Adrenal gland (tissue), 12 donors: ENCODE measurements around the gene TACR1. TPM values are rescaled to one million over a fixed set of nuclear protein-coding genes. Genes with fewer than 3 reads are reported as not detected.

ENCODE experiments used
- DNase-seq, 7 donors: peaks; one replicate each; pipeline ENCODE4 v3.0.0-alpha.2; 2019 to 2020
- H3K27ac ChIP-seq, 5 donors: fragments of 200-600 bp; sonication (generic) in 4 of 5; 1 replicate in 3 of 5; 2 replicates in 2 of 5; pipeline versions ENCODE4 v1.5.1 to v1.8.0; 2016 to 2020; ENCODE audit warnings: mild to moderate bottlenecking in 1 of 5
- H3K27me3 ChIP-seq: fragments of 200-600 bp; 2 replicates; pipeline ENCODE4 v1.8.0; 2021
- H3K36me3 ChIP-seq, 2 donors: fragments of 200-600 bp; replicated peaks in 1 of 2; 1 replicate in 1 of 2; 2 replicates in 1 of 2; pipeline versions ENCODE4 v1.5.1 to v1.8.0; 2018 to 2022
- H3K4me1 ChIP-seq, 2 donors: fragments of 200-600 bp; replicated peaks in 1 of 2; 1 replicate in 1 of 2; 2 replicates in 1 of 2; pipeline versions ENCODE4 v1.5.1 to v1.8.0; 2018 to 2021
- H3K4me3 ChIP-seq, 4 donors: fragments of 200-600 bp; sonication (generic) in 3 of 4; one replicate each; pipeline ENCODE4 v1.5.1; 2016 to 2018
- H3K9me3 ChIP-seq, 3 donors: fragments of 200-600 bp; sonication (generic) in 1 of 3; replicated peaks in 1 of 3; 1 replicate in 2 of 3; 2 replicates in 1 of 3; pipeline versions ENCODE4 v1.5.1 to v1.8.0; 2016 to 2021
- POLR2A ChIP-seq, 2 donors: fragments of 450-650 bp; IDR thresholded peaks; one replicate each; pipeline ENCODE4 v1.6.1; 2017; ENCODE audit warnings: antibody characterized with exemption in 2 of 2, mild to moderate bottlenecking in 2 of 2, moderate library complexity in 1 of 2
- WGBS, 4 donors: extraction: QIAGEN DNeasy Blood & Tissue Kit in 2 of 4; methylation state at CpG; one replicate each; pipeline versions ENCODE4 v1.1.5 to v1.1.7; 2013 to 2017; 5-methylcytosine and 5-hydroxymethylcytosine counted together
- intact Hi-C, 2 donors: fragments of 100-400 bp; cut with DNase I; formaldehyde crosslinking; loops; one replicate each; pipeline versions ENCODE4 v1.14.1 to v1.15.0; 2022 to 2023
- polyA plus RNA-seq, 3 donors: library from polyadenylated mRNA; stranded (reverse); fragments of 200-250 nt in 2 of 3; fragments of 350-450 nt in 1 of 3; fragmentation: Illumina TruSeq in 1 of 3; extraction: RNeasy Lipid Tissue Mini Kit (QIAGEN cat#74804) in 1 of 3; gene quantifications; one replicate each; pipeline ENCODE4 v1.2.3, GENCODE V29; 2013 to 2014
- total RNA-seq, 9 donors: library from RNA; depleted of rRNA in 4 of 9; stranded (reverse); fragments of >200 nt in 4 of 9; fragments of 120-200 nt in 1 of 9; fragmentation: NEBNext Ultra II Directional in 1 of 9; extraction: Animal tissue kit (Norgen Biotek cat#: 25700) in 1 of 9; gene quantifications; one replicate each; pipeline versions ENCODE4 v1.1.0 to v1.2.4, GENCODE V29; 2013 to 2023
- TF ChIP-seq, protein P1 (sequence below), 6 experiments: fragments of 450-650 bp in 4 of 6; fragments of 200-600 bp in 2 of 6; sonication (generic) in 1 of 6; IDR thresholded peaks; 1 replicate in 5 of 6; 2 replicates in 1 of 6; pipeline versions ENCODE4 v1.5.1 to v1.8.0; 2016 to 2021; ENCODE audit warnings: antibody characterized with exemption in 6 of 6, mild to moderate bottlenecking in 2 of 6, moderate library complexity in 1 of 6
- donor health status: healthy with polysubstance abuse.
- donor health status: Bipolar disorder and iron deficiency.
- donor health status: DM: yes; HTN: yes; CAD: no.
- donor health status: DM: no; HTN: no; CAD: no.
- donor health status: DM: no; HTN: no; CAD: no.
- donor health status: DM: yes; HTN: yes; CAD: no.

The TACR1 gene
- total and polyA plus RNA-seq, 12 donors = 0.15 to 1.9 (median 0.41) TPM; not detected in 1

DNA sequence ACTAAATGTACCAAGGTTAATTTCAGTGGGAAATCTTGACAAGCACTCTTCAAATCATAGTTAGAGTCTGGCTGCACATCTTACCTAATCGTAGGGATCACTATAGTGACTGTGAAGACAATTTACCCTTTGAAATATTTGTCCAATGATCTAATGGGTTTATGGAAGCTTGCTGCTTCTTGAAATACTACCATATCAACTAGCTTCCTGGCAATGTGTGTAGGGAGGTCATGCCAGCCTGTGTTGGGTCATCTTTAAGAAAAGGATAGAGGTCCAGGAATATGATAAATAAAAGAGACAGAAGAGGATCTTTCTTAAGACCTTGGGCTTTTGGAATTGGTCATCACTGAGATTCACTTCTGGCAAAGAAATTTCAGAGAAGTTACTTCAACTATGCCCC lies 156.5 kb downstream of the TACR1 start:
- DNase-seq = no peak
- Histone ChIP-seq H3K9me3 (no peaks in the 10 kb centered on the region), H3K27me3 (no peaks in the 10 kb centered on the region), H3K4me3 (no peak overlapping the region), H3K4me1 (peaks cover 0 to 10% of the 10 kb centered on the region in 2 donors), H3K36me3 (no peaks in the 10 kb centered on the region), H3K27ac (no peak overlapping the region)
- TF ChIP-seq, protein P1, sequence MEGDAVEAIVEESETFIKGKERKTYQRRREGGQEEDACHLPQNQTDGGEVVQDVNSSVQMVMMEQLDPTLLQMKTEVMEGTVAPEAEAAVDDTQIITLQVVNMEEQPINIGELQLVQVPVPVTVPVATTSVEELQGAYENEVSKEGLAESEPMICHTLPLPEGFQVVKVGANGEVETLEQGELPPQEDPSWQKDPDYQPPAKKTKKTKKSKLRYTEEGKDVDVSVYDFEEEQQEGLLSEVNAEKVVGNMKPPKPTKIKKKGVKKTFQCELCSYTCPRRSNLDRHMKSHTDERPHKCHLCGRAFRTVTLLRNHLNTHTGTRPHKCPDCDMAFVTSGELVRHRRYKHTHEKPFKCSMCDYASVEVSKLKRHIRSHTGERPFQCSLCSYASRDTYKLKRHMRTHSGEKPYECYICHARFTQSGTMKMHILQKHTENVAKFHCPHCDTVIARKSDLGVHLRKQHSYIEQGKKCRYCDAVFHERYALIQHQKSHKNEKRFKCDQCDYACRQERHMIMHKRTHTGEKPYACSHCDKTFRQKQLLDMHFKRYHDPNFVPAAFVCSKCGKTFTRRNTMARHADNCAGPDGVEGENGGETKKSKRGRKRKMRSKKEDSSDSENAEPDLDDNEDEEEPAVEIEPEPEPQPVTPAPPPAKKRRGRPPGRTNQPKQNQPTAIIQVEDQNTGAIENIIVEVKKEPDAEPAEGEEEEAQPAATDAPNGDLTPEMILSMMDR (IDR thresholded peaks at IDR 0.05) = no peak
- no peak for TF ChIP-seq POLR2A (IDR thresholded peaks at IDR 0.05)
- intact Hi-C loops = no loop called here
- WGBS, 4 donors = 80 to 89% (median 87%) methylated on average over 1 of the region's 1 CpG

DNA sequence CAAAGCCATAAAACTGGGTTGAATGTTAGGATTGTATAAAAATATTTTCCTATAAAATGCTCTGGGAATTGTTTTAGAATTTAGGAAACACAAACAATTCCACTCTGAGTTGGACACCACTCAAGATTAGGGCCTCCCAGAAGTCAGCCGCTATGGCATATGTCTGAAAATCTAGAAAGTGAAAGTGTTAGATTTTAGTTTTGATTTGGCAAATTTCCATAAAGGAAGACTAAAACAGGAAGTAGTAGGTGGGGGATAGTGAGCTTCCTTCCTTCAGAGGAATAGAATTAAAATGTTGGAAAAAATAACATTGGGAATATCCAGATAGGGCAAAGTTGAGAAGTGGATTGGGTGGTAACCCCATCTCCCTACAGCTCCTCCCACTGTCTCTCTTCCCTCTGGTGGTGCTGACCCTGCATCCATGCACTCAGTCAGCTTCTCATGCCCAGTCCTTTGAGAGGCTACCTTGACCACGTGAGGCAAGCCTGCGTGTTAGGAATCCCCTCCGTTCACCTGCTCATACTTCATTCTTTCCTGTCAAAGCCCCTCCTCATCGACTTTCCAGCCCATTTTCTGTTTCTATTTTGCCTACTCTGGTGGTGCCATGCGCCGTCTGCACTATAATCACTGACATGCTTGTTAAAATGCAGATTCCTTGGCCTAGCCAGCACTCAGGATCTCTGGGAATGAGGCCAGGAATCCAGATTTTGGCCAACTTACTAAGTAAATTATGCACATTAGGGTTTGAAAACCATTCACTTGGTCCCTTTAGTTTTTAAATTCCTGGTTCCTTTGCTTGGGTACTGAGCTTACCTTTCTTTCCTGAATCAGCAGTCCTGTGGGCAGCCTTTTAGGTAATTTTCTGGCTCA lies 157.4 kb downstream of the TACR1 start:
- Histone ChIP-seq H3K4me1 (peaks cover 0 to 4% of the 10 kb centered on the region in 2 donors), H3K36me3 (no peaks in the 10 kb centered on the region), H3K27me3 (no peaks in the 10 kb centered on the region), H3K4me3 (no peak overlapping the region), H3K9me3 (no peaks in the 10 kb centered on the region), H3K27ac (peak overlapping the region in 2 of 5 donors; percentile 7 to 18)
- no peak for TF ChIP-seq POLR2A (IDR thresholded peaks at IDR 0.05)
- TF ChIP-seq, protein P1 (IDR thresholded peaks at IDR 0.05) = no peak
- 77 to 91% (median 78%) methylated on average over 7 of the region's 7 CpGs for WGBS, 4 donors
- intact Hi-C loops = no loop called here
- no peak for DNase-seq

DNA sequence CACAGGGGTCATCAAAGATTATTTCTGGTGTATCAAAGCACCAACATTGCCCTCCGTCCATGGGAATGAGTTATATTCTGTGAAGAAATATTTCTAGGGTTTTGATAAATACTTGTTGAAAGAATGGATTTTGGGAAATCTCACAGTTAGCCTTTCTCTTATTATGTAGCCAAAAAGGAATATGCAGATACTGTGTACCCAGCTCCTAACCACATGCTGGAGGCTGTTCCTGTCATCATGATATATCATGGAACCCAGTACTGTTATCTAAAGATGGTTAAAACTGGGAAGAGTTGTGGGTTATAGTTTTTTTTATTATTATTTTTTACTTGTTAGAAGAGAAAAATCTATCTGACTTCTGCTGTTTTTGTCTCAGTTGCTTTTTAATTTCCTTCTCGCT lies 158.1 kb downstream of the TACR1 start:
- no peak for TF ChIP-seq POLR2A (IDR thresholded peaks at IDR 0.05)
- TF ChIP-seq, protein P1 (IDR thresholded peaks at IDR 0.05) = no peak
- Histone ChIP-seq H3K27ac (peak overlapping the region in 1 of 5 donors; percentile 23), H3K4me3 (no peak overlapping the region), H3K36me3 (no peaks in the 10 kb centered on the region), H3K4me1 (peaks cover 0 to 4% of the 10 kb centered on the region in 2 donors), H3K27me3 (no peaks in the 10 kb centered on the region), H3K9me3 (no peaks in the 10 kb centered on the region)
- intact Hi-C loops = no loop called here
- DNase-seq = no peak
- WGBS, 4 donors = 80 to 92% (median 85%) methylated on average over 2 of the region's 2 CpGs

DNA sequence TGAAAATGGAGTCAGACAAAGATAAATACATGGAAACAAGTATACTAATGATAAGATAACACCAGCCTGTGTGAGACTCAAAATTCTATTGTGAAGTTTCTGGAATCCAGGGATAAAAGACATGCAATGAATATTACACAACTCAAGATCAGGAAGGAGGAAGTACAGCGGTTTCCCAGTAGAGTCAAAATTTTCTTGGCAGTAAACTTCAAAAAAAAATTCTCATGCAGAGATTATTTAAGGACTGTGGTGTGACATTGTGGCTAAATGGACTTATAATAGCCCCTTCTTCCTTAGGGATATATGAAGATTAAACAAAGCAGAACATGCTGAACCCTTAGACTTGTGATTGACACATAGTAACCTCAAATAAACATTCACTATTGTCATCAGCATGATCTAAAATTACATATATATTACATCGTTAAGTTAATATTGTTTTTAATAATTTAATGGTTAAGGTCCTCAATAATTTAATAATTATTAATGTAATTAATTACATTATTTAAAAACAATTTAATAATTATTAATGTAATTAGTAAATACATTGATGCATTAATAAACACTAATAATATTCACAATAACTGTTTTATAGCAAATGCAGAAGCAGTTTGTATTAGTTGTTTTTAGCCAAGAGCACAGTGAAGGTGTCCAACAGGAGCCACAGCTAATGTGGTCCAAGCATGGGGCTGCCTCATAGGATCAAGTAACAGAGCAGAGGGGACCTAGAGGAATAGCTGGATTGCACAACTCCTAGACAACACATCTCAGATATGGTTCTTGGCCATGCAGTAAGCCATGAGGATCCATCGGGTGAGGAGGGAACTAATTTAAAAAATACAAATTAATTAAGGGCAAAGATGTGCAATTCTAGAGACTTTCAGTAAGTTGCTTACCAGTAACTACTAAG lies 163.6 kb downstream of the TACR1 start:
- no peak overlapping the region for H3K4me3 ChIP-seq
- DNase-seq = no peak
- no peaks in the 10 kb centered on the region for H3K36me3 ChIP-seq
- no peaks in the 10 kb centered on the region for H3K27me3 ChIP-seq
- peak overlapping the region in 1 of 5 donors; percentile 11 for H3K27ac ChIP-seq
- H3K4me1 ChIP-seq = peaks cover 0 to 6% of the 10 kb centered on the region in 2 donors
- intact Hi-C loops = no loop called here
- WGBS, 4 donors = 63 to 71% (median 67%) methylated on average over 3 of the region's 3 CpGs
- TF ChIP-seq POLR2A (IDR thresholded peaks at IDR 0.05) = no peak
- TF ChIP-seq, protein P1 (IDR thresholded peaks at IDR 0.05) = no peak
- H3K9me3 ChIP-seq = no peaks in the 10 kb centered on the region
